ENCODE measurements around the gene RHBDF1.
"Not testable (repeated sequence)": the region's sequence is repeated elsewhere in the genome, so short reads cannot be mapped to it uniquely, and the experiment has no call there.

The RHBDF1 gene

GRCh38 chr16:58491-59439, 13.7 kb downstream of the RHBDF1 start:
- DNase-seq: no peak

GRCh38 chr16:57711-58110, 14.7 kb downstream of the RHBDF1 start:
- no peak for DNase-seq

GRCh38 chr16:56231-56927, 16.1 kb downstream of the RHBDF1 start:
- DNase-seq: no peak

- DNase-seq: no peak
Measured at GRCh38 chr16:55571-56136, 16.8 kb downstream of the RHBDF1 start.

GRCh38 chr16:54237-54581, 18.2 kb downstream of the RHBDF1 start:
- DNase-seq: no peak

GRCh38 chr16:53346-54236, 18.8 kb downstream of the RHBDF1 start, which contains the start of the genes POLR3K and SNRNP25:
POLR3K (minus strand) TSS chr16:53608; CDS start chr16:53586, 22 bp downstream.
SNRNP25 (plus strand) TSS chr16:53828; CDS start chr16:54017, 189 bp downstream.
- peak; percentile 99 for DNase-seq

GRCh38 chr16:50769-51591, 21.5 kb downstream of the RHBDF1 start:
- DNase-seq: no peak

GRCh38 chr16:47234-47633, 25.2 kb downstream of the RHBDF1 start:
- DNase-seq: no peak

GRCh38 chr16:46510-46909, 25.9 kb downstream of the RHBDF1 start:
- DNase-seq: not testable (repeated sequence)

- DNase-seq: no peak
Measured at GRCh38 chr16:45454-45853, 27.0 kb downstream of the RHBDF1 start.

GRCh38 chr16:44655-45054, 27.8 kb downstream of the RHBDF1 start:
- DNase-seq: no peak

GRCh38 chr16:43294-43693, 29.1 kb downstream of the RHBDF1 start:
- no peak for DNase-seq

- no peak for DNase-seq
Measured at GRCh38 chr16:42691-43090, 29.7 kb downstream of the RHBDF1 start.

GRCh38 chr16:42069-42457, 30.4 kb downstream of the RHBDF1 start:
- no peak for DNase-seq

- no peak for DNase-seq
Measured at GRCh38 chr16:41439-42068, 30.9 kb downstream of the RHBDF1 start.

GRCh38 chr16:38941-39892, 33.2 kb downstream of the RHBDF1 start:
- DNase-seq: no peak

- DNase-seq: not testable (repeated sequence)
Measured at GRCh38 chr16:38206-38605, 34.2 kb downstream of the RHBDF1 start.

GRCh38 chr16:37511-37910, 34.9 kb downstream of the RHBDF1 start:
- DNase-seq: no peak

GRCh38 chr16:36336-36984, 36.0 kb downstream of the RHBDF1 start:
- no peak for DNase-seq
